Stimulated activated CD4-positive, alpha-beta T cell treated with anti-CD3 and anti-CD28 coated beads, Interleukin-12 subunit alpha, Interleukin-12 subunit beta, amount 100 ng/mL, for 48 hours (primary cell): ENCODE results near the gene ATP2B2.

Experiments
- DNase-seq, 3 donors: peaks; one replicate each; pipeline ENCODE4 v3.0.0-alpha.2; 2020; ENCODE audit warnings: low read depth in 2 of 3, low spot score in 1 of 3

ATP2B2 gene

DNA sequence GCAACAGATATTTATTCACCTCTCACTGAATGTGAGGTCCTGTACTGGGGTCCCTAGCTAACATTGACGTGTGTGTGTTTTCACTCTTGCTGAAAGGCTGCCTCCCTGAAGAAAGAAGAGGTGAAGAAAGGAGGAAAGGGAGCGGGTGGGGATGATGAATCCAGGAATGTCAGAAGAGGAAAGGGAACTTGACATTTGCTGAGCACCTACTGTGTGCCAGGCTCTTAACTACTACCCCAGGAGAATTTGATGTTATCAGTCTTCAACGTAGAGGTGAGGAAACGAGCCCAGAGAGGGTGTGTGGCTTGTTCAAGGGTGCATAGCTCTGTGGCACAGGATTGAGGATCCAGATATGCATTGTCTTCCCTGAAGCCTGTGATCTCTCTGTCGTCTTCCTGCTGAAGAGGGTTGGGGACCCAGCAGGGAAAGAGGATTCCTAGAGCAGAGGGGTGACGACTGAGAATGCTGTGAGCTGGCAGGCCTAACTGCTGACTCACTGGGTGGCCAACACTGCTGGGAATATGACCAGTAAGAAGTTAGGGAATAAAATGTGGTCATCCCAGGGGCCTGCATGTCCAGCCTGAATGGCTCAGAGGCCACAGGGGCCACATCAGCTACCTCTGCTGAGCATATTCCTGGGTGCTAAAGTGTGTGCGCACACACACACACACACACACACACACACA lies 6.6 kb upstream of the ATP2B2 start:
- no peak for DNase-seq

DNA sequence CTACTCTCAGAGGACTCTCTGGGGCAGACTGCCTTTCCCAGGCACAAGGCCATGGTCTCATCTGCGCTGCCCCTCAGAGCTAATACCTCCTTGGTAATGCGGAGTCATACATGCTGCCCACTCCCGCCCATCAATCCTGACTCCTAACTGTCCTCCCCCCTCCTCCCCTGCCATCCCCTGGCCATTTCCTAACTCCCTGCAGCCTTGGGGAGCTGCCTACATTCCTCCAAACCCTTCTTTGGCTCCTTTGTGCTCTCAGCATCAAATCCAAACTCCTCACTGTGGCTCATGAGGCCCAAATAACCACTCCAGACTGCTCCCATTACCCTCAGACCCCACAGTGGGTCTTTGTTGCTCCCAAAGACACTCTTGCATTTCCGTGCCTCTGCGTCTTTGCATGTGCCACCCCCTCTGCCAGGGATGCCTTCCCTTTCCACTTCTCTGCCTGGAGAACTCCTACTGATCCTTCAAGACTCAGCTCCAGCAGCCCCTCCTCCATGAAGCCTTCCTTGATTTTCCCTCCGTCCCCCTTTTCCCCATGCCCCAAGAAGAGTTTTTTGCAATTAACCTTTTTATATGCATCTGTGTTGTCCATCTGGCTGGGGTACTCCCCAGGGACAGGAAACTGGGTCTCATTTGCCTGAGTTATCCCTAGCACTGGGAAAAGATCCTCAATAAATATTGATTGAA lies 5.5 kb upstream of the ATP2B2 start:
- DNase-seq = no peak

DNA sequence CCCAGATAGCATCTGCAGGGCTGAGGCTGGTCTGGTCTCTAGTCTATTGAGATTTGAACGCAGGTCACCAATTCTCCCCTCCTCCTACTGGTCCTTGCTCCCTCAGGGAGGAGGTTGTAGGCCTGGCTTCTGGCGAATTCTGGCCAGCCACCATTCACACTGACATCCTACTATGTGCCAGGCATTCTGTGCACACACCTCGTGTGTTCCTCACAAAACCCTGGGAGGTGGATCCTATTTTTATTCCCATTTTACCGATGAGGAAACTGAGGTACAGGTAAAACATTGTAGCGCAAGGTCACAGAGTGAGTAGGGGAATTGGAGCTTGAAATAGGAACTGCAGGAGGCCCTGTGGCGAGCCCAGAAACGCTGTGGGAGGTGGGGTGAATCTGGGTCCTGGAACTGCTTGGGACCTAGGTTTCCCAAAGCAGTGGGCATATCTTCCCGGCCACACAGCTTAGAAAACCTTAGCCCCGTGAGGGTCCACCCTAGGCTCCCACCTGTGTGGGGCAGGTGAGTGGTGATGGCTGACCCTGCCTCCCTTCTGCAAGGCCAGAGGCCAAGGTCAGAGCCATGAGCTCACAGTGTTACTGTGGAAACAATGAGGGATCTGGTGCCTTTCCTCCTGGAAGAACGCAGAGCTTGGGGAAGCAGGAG lies 4.8 kb upstream of the ATP2B2 start:
- DNase-seq = no peak

DNA sequence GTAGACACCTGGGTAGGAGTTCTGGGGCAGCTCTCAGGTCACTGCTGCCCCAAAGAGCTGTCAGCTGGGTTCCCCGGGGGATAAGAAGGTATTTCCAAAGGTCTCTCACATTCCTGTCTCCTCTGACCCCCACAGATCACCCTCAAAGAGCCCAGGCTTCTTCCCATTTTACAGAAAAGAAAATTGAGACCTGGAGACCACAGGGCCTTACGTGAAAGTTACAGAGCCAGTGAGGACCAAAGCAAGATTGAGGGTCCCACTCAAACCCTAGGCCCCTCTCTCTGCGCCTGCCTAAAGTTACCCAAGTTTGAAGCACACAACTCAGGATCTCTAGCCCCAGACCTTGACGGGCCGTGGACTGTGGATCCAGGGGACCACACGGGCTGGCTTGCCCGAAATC lies 3.9 kb upstream of the ATP2B2 start:
- no peak for DNase-seq

DNA sequence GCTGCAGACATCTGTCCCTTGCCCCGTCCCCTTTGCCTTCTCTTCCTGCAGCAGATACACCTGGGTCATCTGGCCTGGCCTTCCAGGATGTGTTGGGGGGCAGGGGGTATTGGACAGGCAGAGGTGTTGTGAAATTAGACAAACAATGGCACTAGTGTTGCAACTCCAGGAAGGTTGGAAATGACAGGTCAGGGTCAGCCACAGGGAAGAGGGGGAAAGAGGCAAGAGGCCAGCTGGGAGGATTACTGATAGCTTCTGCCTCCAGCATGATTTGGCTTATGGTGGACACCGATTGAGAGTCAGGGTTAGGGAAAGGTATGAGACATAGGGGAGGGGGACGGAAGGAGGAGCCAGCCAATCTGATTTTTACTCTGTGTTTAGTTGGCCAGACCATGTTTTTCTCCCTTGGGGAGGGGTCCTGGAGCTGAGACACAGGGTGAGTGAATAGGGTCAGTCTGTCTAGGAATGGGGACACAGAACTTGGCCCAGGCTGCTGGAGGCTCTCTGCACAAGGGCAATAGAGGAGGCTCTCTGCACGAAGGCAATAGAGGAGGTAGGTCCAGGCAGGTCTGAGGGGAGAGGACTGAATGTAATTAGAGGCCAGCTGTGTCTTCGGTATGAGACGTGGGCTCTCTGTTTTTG lies 3.4 kb upstream of the ATP2B2 start:
- DNase-seq = no peak

DNA sequence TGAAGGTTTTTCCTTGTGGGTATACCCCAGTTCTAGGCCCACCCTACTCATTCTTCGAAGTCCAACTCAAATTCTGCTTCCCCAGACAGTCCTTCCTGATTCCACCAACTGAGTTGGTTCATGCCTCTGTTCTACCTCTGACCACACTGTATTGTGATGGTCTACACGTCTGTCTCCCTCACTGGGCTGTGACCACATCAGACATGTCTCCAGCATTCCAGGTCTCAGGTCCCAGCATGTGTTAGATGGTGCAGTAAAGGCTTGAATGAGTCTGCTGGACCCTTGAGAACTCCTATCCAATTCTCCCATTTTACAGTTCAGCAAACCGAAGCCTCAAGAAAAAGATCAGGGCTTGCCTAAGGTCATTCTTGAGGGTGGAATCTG lies 2.8 kb upstream of the ATP2B2 start:
- DNase-seq = no peak

DNA sequence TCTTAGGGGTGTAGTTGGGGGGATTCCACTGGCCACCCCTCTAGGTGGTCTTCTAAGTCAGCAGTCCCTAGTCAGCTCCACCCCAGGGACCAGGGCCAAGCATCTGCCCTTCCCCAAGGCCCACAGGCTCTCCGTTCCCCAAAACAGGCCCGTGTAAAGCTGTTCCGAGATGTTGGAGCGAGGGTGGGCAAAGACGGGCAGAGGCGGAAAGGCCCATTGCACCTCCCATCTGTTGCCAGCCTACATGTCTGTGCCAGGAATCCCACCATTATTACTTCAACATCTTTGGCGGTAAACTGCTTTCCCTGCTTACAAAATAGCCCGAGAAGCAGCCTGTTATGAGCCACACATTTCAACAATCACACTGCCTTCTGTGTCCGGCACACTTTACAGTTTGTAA lies 1.9 kb upstream of the ATP2B2 start:
- no peak for DNase-seq

DNA sequence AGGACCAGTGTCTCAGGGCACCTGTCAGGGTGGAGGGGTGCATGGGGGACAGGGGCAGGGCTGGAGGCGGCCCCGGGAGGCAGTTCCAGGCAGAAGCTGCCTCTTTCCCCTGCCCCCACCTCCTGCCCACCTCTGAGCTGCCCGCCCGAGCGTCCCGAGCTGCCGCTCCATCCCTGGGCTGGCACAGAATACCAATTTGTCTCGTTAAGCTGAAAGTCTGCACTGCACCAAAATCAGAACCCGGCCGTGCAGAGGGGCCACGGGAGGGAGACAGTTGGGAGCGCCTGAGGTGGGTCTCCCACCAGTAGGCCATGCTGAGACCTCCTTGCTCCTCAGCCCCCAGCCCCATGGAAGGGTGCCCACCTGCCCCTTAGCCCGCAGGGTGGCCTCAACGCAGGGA lies 1.3 kb upstream of the ATP2B2 start:
- no peak for DNase-seq

DNA sequence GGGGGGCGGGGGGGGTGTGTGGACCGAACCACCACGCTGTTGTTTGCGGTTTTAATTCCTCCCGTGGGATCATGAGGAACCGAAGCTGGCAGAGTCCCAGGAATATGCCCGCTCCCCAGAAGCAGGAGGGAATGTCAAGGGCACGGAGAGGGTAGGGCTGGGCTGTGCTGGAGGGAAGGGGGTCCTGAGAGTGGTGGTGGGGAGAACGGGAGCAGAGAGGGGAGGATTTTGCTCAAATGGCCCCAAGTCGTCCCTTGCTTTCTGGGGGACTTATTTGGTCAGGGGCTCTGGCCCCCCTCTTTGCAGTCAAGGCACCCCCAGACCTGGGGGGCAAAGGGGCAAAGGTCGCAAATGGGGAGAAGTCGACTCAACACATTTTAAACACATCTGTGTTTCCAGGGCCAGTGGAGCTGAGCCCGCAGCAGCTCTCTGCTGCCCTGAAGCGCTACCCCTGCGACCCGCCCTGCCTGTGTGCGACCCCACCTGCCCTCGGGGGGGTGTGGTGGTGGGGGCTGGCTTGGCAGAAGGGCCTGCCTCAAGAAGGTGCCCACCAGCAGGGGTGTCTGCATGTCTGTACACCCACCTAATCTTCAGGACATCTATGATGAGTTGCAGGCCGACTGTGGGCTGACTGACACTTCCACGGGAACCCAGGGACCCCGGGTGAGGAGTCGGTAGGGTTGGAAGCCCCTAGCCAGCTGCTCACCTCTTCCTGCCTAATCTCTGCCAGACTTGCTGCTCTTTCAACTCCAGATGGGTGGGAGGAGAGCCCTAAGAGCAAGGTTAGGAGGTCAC lies 602 bp upstream of the ATP2B2 start:
- no peak for DNase-seq

DNA sequence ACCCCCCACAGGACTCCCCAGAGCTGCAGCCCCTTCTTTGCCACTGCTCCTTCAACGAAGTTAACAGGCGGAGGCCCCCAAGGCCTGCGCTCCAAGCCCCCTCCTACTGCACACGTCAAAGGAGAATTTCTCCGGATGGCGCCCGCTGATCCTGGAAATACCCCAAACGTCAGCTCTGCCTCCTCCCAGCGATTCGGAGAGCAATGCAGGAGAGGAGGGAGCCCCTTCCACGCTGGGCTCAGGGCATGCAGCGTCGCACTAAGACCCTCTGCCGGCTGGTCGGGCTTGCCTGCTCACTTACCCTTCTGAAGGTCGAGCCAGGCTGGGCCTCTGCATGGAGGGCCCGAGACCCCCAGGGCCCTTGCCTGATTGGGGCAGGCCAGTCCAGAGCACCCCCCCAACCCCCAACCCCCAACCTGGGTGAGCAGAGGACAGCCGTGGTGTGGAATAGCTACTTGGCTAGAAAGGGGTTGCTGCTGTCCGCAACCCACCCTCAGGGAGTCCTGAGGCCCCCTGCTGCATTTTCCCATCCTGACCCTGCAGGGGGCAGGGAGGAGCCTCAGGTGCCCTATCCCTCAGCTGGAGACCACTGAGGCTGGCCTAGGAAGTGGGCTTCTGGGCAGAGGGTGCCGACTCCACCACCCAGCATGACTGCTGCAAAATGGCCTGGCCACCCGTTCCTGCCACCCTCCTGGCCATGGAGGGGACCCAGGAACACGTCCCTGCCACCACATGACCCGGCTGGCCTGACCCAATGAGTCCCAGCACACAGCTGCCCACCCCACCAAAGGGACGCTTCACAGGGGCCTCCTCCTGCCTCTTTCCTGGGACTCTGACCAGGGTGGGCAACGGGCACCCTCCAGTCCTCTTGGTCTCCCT lies 976 bp downstream of the ATP2B2 start:
- no peak for DNase-seq

DNA sequence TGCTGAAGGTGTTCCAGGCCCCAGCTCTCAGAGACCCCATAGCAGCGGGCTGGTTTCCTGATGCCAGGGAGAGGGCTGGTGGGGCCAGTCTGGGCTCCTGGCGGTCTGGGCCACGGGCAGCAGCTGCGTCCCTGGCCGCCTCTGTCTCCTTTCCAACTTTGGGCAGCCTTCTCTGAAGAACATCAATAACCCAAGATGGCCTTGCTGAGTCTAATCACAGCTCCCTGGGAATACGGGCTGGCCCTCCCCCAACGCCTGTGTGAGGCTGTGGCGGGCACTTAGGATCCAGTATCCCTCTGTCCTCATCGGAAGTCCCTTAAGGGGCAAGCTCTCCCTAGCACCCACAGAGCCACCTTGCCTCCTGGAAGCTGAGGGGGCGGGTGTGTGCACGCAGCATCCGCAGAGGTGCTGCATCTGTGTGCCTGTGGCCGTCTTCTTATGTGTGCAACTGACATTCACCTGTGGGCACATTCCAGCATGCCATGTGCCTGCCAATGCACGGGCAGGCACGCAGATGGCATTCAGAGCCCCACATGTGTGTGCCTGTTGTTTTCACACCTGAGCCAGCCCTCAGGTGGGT lies 2.1 kb downstream of the ATP2B2 start:
- no peak for DNase-seq

DNA sequence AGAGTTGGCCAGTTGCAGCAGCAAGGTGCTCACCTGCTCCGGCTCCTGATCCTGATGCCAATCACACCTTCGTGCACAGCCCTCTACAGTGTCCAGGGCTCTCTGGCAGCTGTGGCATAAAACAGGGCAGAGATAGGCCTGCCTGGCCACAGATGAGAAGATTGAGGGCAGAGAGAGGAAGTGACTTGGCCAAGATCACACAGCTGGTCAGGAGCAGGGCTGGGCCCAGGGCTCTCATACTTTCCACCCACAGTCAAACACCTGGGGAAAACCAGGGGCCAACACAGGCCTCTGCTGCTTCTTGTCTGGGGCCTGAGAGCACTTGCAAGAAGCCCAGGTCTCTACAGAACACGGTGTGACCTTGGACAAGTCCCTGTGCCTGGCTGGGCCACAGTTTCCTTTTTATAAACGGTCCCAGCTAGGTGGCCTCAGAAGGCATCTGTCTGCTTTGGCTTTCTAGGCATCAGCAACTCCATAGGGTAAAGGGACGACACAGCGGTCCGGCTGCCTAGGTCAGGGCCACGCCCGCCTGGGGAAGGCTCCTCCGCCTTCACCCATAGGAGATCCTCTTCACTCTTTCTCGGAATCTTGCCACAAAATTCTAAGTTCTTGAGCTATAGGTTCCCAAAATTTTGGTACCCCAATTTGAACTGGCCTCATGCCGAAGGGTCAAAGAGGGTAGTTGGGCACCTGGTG lies 3.1 kb downstream of the ATP2B2 start:
- no peak for DNase-seq

DNA sequence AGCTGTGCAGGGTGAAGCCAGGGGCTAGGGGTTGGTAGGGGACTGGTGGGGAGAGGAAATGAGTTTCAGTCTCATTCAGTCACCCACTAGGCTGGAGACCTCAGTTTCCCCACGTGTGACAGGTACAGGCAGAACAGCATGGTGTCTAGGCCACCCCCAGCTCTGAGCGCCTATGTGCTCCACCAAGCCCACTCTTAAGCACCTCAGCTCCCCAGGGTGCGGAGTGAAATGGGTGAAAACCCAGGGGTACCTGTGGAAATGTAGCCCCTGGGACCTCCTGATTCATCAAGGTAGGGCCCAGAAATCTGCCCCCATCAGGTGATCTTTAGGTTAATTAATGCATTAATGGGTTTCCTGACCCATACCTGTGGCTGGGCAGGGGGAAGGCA lies 3.7 kb downstream of the ATP2B2 start:
- DNase-seq = no peak

DNA sequence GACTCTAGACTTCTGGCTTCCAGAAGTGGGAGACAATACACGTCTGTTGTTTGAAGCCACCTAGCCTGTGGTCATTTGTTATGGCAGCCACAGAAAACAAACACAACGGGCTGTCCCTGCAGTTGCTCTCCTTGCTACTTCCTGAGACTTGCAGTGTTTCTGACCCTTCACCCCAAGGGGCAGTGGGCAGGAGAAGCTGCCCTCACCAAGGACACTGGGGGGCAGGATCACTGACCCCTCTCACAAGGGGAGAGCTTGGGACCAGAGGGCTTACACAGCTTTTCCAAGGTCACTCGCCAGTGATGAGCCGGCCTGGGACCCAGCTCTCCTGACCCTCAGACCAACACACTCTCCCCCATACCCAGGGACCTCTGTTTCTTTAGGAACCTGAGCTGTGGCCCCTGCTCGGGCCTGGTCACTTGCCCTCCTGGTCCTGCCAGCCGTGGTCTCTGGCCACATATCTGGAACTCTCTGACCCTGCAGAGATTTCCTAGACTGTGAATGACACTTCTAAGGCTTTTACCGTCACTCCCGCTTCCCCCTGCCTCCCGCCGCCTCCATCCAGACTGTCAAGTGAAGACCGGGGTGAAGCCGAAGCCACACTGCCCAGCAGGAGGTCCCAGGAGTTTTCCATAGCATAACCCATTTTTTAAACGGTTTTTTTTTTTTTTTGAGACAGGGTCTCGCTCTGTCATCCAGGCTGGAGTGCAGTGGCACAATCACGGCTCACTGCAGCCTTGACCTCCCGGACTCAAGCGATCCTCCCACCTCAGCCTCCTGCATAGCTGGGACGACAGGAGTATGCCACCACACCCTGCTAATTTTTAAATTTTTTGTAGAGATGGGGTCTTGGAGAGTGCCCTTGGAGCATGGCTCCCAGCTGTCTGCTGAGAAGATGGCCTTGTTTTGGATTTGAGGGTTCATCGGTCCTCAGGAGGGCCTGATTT lies 4.4 kb downstream of the ATP2B2 start:
- no peak for DNase-seq

DNA sequence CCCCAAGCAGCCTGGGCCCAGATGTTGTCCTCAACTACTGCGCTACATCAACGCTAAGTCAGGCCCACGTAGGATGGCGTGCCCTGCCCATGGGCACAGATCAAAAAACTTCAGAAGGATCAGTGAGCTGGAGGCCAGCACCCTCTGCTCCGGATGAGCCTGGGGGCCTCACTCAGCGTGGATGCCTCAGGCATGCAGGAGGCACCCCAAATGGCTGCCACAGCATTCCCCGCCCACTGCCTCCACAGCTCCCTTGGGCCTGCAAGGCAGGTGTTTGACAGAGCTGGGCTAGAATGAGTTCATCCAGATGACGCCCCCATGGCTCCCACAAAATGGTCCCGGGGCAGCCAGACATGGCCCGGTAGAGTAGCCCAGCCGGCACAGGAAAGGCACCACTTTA lies 7.1 kb downstream of the ATP2B2 start:
- DNase-seq = no peak

DNA sequence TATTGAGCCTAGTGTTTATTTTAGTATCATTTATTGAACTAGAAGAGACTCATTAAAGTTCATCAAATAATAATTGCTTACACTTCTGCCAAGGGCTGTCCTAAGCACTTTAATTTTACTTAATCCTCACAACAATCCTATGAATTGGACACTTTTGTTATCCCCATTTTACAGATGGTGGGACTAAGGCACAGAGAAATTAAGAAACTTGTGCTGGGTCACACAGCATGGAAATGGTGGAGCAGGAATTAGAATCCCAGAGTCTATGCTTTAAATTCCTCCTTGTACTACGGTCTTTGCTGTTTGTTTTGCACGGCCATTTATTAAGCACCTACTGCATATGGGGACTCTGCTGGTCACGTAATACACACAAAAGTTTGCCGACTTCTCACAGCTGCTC lies 7.9 kb downstream of the ATP2B2 start:
- no peak for DNase-seq

DNA sequence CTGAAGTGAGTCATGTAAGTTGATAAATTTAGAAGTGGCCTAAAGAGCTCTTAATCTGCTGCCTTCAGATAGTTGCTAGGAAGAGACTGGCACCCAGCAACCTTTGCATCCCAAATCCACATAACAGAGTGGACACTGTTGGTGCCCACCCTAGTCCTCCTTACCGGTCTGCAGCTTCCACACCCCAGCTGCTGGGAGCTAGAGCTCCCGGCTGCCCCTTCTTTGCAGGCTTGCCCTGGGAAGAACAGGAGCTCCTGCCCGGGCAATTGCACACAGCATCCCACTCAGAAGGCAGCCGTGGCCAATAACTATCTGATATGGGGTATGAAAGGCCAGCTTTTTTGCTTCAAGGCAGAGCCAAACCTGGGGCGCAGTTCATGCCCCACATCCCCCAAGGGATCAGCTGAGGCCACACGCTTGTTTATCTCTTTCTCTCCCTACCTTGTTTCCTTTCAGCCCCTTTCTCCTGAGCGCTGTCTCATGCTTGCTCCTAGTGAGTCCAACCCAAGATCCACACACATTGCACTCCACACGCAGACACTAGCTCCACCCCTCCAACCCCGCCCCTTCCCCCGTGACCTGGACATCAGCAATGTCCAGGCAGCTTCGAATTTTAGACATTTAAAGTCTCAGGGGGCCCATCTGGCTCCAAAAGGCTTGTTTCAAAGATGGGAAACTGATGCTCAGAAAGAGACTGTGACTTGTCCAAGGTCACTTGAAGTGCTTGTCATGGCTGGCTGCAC lies 9.1 kb downstream of the ATP2B2 start:
- DNase-seq = no peak

DNA sequence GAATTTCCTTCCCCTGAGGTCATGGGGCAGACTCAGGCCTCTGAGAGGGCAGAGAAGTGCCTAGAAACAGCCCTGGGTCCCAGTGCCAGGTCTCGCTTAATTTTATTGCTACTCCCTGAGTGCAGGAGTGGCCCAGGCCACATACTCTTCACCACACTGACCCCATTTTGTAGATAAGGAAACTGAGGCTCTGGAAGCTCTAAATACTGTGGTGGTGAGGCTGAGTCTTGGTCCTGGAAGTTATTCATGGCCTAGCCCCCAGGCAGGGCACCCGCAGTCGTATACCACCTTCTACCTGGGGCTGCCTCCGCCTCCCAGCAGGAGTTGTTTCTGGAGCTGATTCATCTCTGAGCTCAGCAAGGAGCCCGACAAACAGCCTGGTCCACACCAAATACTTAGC lies 9.8 kb downstream of the ATP2B2 start:
- DNase-seq = no peak
